Tibial nerve (tissue), 3 donors: ENCODE data around the gene SERTM1.

Experiments used
- POLR2A ChIP-seq, 2 donors: fragments of 450-650 bp; IDR thresholded peaks; one replicate each; pipeline ENCODE4 v1.6.1; 2017; ENCODE audit warnings: antibody characterized with exemption in 2 of 2, mild to moderate bottlenecking in 2 of 2, moderate library complexity in 2 of 2
- TF ChIP-seq, protein P1 (sequence below), 5 experiments: fragments of 200-600 bp in 3 of 5; fragments of 450-650 bp in 2 of 5; sonication (generic) in 3 of 5; IDR thresholded peaks; one replicate each; pipeline ENCODE4 v1.5.1; 2016 to 2019; ENCODE audit warnings: antibody characterized with exemption in 5 of 5, mild to moderate bottlenecking in 3 of 5, moderate library complexity in 2 of 5

DNA sequence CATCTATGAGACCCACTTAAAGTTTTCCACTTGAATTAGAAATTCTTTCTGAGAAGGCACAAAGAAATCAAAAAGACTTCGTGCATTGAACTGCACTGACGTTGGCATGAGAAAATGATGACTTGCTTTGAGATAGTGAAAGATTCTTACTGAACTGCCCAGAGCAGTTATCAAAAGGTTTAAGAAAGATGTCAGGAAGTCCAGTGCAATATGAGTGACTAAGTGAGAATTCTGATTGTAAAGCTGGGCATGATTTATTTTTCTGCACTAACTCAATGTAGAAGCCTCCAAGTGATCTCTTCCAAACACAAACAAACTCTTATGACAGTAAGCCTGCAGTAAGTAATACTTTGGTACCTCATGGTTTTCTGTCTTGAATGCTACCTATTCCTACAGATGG, 52.1 kb downstream of the SERTM1 start:
- TF ChIP-seq POLR2A (IDR thresholded peaks at IDR 0.05) = no peak
- TF ChIP-seq, protein P1, sequence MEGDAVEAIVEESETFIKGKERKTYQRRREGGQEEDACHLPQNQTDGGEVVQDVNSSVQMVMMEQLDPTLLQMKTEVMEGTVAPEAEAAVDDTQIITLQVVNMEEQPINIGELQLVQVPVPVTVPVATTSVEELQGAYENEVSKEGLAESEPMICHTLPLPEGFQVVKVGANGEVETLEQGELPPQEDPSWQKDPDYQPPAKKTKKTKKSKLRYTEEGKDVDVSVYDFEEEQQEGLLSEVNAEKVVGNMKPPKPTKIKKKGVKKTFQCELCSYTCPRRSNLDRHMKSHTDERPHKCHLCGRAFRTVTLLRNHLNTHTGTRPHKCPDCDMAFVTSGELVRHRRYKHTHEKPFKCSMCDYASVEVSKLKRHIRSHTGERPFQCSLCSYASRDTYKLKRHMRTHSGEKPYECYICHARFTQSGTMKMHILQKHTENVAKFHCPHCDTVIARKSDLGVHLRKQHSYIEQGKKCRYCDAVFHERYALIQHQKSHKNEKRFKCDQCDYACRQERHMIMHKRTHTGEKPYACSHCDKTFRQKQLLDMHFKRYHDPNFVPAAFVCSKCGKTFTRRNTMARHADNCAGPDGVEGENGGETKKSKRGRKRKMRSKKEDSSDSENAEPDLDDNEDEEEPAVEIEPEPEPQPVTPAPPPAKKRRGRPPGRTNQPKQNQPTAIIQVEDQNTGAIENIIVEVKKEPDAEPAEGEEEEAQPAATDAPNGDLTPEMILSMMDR (IDR thresholded peaks at IDR 0.05) = no peak
